ENCODE measurements around the gene MRPS21. TPM values are rescaled to one million over a fixed set of nuclear protein-coding genes. Genes with fewer than 3 reads are reported as not detected.
"Not testable (repeated sequence)": the region's sequence is repeated elsewhere in the genome, so short reads cannot be mapped to it uniquely, and the experiment has no call there.

The MRPS21 gene
- total RNA-seq, 1 donor from 2014 or later = 69.2 TPM

GRCh38 chr1:150302338-150302737 lies 8.7 kb downstream of the MRPS21 start:
- Mint-ChIP-seq H3K4me3 (no peak overlapping the region), H3K36me3 (ENCODE audit: low read depth) (peaks cover 58% of the 10 kb centered on the region), H3K27me3 (no peaks in the 10 kb centered on the region), H3K9me3 (no peaks in the 10 kb centered on the region), H3K27ac (no peak overlapping the region), H3K4me1 (peaks cover 2% of the 10 kb centered on the region)
- intact Hi-C loops (cut with micrococcal nuclease) = no loop called here
- no peak for TF ChIP-seq CTCF (IDR thresholded peaks at IDR 0.05)
- ChIA-PET POLR2A (interaction anchor here (0.6 kb wide), 2 partner anchors 54 to 89 kb away, joined by 3 to 5 read pairs; no protein-coding TSS in a partner anchor), CTCF (interaction anchor here (0.7 kb wide), 1 partner anchor 43 kb away, joined by 3 read pairs; no protein-coding TSS in a partner anchor)
- no peak for ATAC-seq (ENCODE audit: low read depth)
- DNase-seq = no peak

- TF ChIP-seq CTCF (IDR thresholded peaks at IDR 0.05) = no peak
- Mint-ChIP-seq H3K4me3 (no peak overlapping the region), H3K4me1 (peaks cover 2% of the 10 kb centered on the region), H3K27ac (no peak overlapping the region), H3K36me3 (ENCODE audit: low read depth) (peaks cover 59% of the 10 kb centered on the region), H3K9me3 (no peaks in the 10 kb centered on the region), H3K27me3 (no peaks in the 10 kb centered on the region)
- ATAC-seq (ENCODE audit: low read depth) = no peak
- CTCF ChIA-PET = no interaction called here
- intact Hi-C loops (cut with micrococcal nuclease) = no loop called here
- POLR2A ChIA-PET = no interaction called here
- no peak for DNase-seq
Observed at GRCh38 chr1:150302902-150303301, 9.2 kb downstream of the MRPS21 start.

GRCh38 chr1:150308585-150308984 lies 14.9 kb downstream of the MRPS21 start:
- H3K9me3 Mint-ChIP-seq; DNase-seq; H3K4me3 Mint-ChIP-seq; POLR2A ChIA-PET; H3K27me3 Mint-ChIP-seq; CTCF ChIA-PET; ATAC-seq (ENCODE audit: low read depth); intact Hi-C loops (cut with micrococcal nuclease); H3K4me1 Mint-ChIP-seq; H3K27ac Mint-ChIP-seq: not testable (repeated sequence)
- peaks cover 37% of the 10 kb centered on the region for H3K36me3 Mint-ChIP-seq (ENCODE audit: low read depth)

GRCh38 chr1:150309758-150310508 lies 16.3 kb downstream of the MRPS21 start:
- ChIA-PET CTCF (no interaction called here), POLR2A (interaction anchor here (0.6 kb wide), 1 partner anchor 54 kb away, joined by 4 read pairs; the partner anchor contains the start of gene RPRD2)
- DNase-seq (no peak), ATAC-seq (ENCODE audit: low read depth) (no peak)
- Mint-ChIP-seq H3K36me3 (ENCODE audit: low read depth) (peaks cover 32% of the 10 kb centered on the region), H3K9me3 (no peaks in the 10 kb centered on the region), H3K27ac (no peak overlapping the region), H3K27me3 (no peaks in the 10 kb centered on the region), H3K4me3 (no peak overlapping the region), H3K4me1 (no peaks in the 10 kb centered on the region)
- no peak for TF ChIP-seq CTCF (IDR thresholded peaks at IDR 0.05)
- intact Hi-C loops (cut with micrococcal nuclease) = no loop called here

- Mint-ChIP-seq H3K27me3 (no peaks in the 10 kb centered on the region), H3K27ac (no peak overlapping the region), H3K36me3 (ENCODE audit: low read depth) (peaks cover 21% of the 10 kb centered on the region), H3K9me3 (no peaks in the 10 kb centered on the region), H3K4me3 (no peak overlapping the region), H3K4me1 (no peaks in the 10 kb centered on the region)
- no peak for DNase-seq
- ChIA-PET POLR2A (no interaction called here), CTCF (no interaction called here)
- no peak for TF ChIP-seq CTCF (IDR thresholded peaks at IDR 0.05)
- intact Hi-C loops (cut with micrococcal nuclease) = no loop called here
- ATAC-seq (ENCODE audit: low read depth) = no peak
Observed at GRCh38 chr1:150311762-150312161, 18.1 kb downstream of the MRPS21 start.

- H3K4me3 Mint-ChIP-seq; CTCF ChIA-PET; POLR2A ChIA-PET; intact Hi-C loops (cut with micrococcal nuclease); H3K27me3 Mint-ChIP-seq; H3K4me1 Mint-ChIP-seq; H3K27ac Mint-ChIP-seq; DNase-seq; H3K9me3 Mint-ChIP-seq; ATAC-seq (ENCODE audit: low read depth); H3K36me3 Mint-ChIP-seq (ENCODE audit: low read depth): not testable (repeated sequence)
Observed at GRCh38 chr1:150314691-150315090, 21.0 kb downstream of the MRPS21 start.

All from activated B cell treated with CpG ODN at 0.5 μM for 24 hours (primary cell).